Measurements from ENCODE around the gene STUM. TPM values are rescaled to one million over a fixed set of nuclear protein-coding genes. Genes with fewer than 3 reads are reported as not detected.

STUM gene
- total RNA-seq, 1 experiment from 2014 or later = not detected

DNA sequence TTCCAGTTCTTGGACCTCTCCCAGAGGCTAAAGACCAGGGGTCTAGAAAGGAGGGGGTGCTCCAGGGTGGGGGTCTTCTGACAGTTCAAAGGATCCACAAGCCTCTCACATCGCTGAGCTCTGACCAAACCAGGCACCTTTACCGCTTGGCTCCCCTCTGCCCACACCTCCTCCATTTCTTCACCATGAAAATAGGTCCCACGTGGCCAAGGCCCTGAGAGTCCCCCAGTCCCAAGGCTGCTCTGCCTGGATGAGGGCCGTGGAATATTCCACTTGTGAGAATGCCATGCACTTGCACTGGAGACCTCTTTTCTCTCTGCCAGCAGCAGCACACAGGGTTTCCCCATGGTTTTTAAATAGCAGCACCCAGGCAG, 103.2 kb downstream of the STUM start:
- no peaks in the 10 kb centered on the region for H3K36me3 Mint-ChIP-seq (ENCODE audit: insufficient read depth, unreplicated experiment)
- H3K27me3 Mint-ChIP-seq (ENCODE audit: unreplicated experiment) = no peaks in the 10 kb centered on the region
- TF ChIP-seq, protein P1, sequence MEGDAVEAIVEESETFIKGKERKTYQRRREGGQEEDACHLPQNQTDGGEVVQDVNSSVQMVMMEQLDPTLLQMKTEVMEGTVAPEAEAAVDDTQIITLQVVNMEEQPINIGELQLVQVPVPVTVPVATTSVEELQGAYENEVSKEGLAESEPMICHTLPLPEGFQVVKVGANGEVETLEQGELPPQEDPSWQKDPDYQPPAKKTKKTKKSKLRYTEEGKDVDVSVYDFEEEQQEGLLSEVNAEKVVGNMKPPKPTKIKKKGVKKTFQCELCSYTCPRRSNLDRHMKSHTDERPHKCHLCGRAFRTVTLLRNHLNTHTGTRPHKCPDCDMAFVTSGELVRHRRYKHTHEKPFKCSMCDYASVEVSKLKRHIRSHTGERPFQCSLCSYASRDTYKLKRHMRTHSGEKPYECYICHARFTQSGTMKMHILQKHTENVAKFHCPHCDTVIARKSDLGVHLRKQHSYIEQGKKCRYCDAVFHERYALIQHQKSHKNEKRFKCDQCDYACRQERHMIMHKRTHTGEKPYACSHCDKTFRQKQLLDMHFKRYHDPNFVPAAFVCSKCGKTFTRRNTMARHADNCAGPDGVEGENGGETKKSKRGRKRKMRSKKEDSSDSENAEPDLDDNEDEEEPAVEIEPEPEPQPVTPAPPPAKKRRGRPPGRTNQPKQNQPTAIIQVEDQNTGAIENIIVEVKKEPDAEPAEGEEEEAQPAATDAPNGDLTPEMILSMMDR (IDR thresholded peaks at IDR 0.05; ENCODE audit: unreplicated experiment) = no peak
- DNase-seq = no peak
- H3K4me1 Mint-ChIP-seq (ENCODE audit: low read depth, unreplicated experiment) = no peaks in the 10 kb centered on the region
- no TSS peak for BruUV-seq (replicated peaks)
- intact Hi-C loops (cut with micrococcal nuclease; ENCODE audit: unreplicated experiment) = no loop called here
- CTCF ChIA-PET = no interaction called here
- no peak overlapping the region for H3K4me3 Mint-ChIP-seq (ENCODE audit: low read depth, unreplicated experiment)
- H3K27ac Mint-ChIP-seq (ENCODE audit: unreplicated experiment) = no peak overlapping the region
- H3K9me3 Mint-ChIP-seq (ENCODE audit: low read depth, unreplicated experiment) = no peaks in the 10 kb centered on the region

DNA sequence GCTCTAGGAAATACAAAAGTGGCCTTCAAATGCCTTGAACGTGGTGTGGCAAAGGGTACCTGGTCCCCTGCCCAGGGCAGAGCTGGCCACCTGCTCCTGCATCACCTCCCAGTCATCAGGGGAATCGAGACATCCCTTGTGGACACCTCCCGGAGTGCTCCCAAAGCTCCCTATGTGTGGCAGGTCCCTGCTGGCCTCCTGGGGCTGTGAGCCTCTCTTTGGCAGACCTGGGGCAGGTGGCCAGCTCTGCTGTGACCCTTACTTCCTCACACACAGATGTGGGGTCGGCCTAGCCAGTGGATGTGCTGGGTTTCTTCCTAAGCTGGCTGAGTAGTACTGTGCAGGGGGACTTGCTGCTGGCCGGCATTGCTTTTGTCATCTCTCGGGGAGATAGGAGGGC, 104.0 kb downstream of the STUM start:
- H3K36me3 Mint-ChIP-seq (ENCODE audit: insufficient read depth, unreplicated experiment) = no peaks in the 10 kb centered on the region
- no peak for DNase-seq
- no peak overlapping the region for H3K27ac Mint-ChIP-seq (ENCODE audit: unreplicated experiment)
- no TSS peak for BruUV-seq (replicated peaks)
- no peak overlapping the region for H3K4me3 Mint-ChIP-seq (ENCODE audit: low read depth, unreplicated experiment)
- no peaks in the 10 kb centered on the region for H3K4me1 Mint-ChIP-seq (ENCODE audit: low read depth, unreplicated experiment)
- TF ChIP-seq, protein P1 (IDR thresholded peaks at IDR 0.05; ENCODE audit: unreplicated experiment) = no peak
- H3K9me3 Mint-ChIP-seq (ENCODE audit: low read depth, unreplicated experiment) = no peaks in the 10 kb centered on the region
- intact Hi-C loops (cut with micrococcal nuclease; ENCODE audit: unreplicated experiment) = no loop called here
- no peaks in the 10 kb centered on the region for H3K27me3 Mint-ChIP-seq (ENCODE audit: unreplicated experiment)
- CTCF ChIA-PET = no interaction called here

DNA sequence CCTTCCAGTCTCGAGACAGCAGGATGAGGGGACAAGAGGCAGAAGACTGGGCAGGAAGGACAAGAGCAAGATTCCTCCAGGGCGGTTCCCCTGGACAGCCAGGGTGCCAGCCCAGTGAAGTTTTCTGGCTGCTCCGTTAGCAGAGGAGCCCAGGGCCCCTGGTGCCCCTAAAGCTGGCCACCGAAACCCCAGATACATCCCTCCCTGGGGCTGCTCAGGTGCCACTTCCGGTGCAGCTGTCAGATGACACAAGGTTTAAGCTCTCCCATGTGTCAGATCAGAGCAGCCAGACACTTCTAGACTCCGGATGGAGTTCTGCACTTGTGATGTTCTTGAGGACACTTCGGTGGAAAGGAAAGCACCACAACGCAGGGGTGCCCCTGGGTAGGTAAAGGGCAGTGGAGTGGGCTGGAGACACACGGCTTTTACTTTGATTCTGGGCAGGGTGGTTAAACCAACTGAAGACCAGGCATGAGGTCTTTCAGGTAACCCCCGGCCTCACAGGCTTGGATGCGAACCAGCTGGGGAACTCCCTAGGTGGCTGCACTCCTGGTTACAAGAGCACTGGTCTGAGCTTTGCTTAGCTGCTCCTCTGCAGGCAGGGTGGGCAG, 104.9 kb downstream of the STUM start:
- TF ChIP-seq, protein P1 (IDR thresholded peaks at IDR 0.05; ENCODE audit: unreplicated experiment) = no peak
- intact Hi-C loops (cut with micrococcal nuclease; ENCODE audit: unreplicated experiment) = no loop called here
- no peaks in the 10 kb centered on the region for H3K27me3 Mint-ChIP-seq (ENCODE audit: unreplicated experiment)
- H3K9me3 Mint-ChIP-seq (ENCODE audit: low read depth, unreplicated experiment) = no peaks in the 10 kb centered on the region
- CTCF ChIA-PET = no interaction called here
- DNase-seq = no peak
- H3K4me3 Mint-ChIP-seq (ENCODE audit: low read depth, unreplicated experiment) = no peak overlapping the region
- BruUV-seq (replicated peaks) = no TSS peak
- no peaks in the 10 kb centered on the region for H3K4me1 Mint-ChIP-seq (ENCODE audit: low read depth, unreplicated experiment)
- no peaks in the 10 kb centered on the region for H3K36me3 Mint-ChIP-seq (ENCODE audit: insufficient read depth, unreplicated experiment)
- no peak overlapping the region for H3K27ac Mint-ChIP-seq (ENCODE audit: unreplicated experiment)

DNA sequence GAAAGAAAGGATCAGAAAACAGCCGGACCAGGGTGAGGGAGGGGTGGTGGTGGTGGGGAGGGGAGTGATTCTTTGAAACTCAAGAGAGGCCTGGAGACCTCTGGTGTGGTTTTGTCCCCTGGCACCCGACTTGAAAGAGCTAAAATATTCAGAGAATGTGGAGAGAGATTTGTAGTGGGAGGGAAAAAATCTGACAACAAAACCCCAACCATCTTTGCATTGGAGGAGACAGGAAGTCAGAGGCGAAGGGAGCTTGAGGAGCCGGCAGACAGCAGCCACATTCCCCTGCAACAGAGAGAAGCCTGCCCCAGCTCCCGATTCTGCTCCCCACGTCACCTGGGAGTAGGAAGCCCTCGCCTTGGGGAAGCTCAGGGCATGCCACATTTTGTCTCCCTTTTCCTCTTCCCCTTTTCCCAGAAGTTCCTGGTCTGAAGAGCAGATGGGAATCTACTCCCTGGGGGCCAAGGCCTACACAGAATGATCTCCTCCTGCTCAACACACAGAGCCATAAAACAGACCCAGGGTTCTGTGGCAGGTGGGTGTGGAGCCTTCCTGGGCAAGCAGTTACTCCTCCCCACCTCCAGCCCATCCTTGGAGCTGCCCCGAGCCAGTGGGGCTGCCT, 105.6 kb downstream of the STUM start:
- Mint-ChIP-seq H3K4me1 (ENCODE audit: low read depth, unreplicated experiment) (no peaks in the 10 kb centered on the region), H3K27ac (ENCODE audit: unreplicated experiment) (no peak overlapping the region), H3K36me3 (ENCODE audit: insufficient read depth, unreplicated experiment) (no peaks in the 10 kb centered on the region), H3K9me3 (ENCODE audit: low read depth, unreplicated experiment) (no peaks in the 10 kb centered on the region), H3K4me3 (ENCODE audit: low read depth, unreplicated experiment) (no peak overlapping the region), H3K27me3 (ENCODE audit: unreplicated experiment) (no peaks in the 10 kb centered on the region)
- TF ChIP-seq, protein P1 (IDR thresholded peaks at IDR 0.05; ENCODE audit: unreplicated experiment) = no peak
- intact Hi-C loops (cut with micrococcal nuclease; ENCODE audit: unreplicated experiment) = no loop called here
- no TSS peak for BruUV-seq (replicated peaks)
- CTCF ChIA-PET = no interaction called here
- DNase-seq = no peak

Data from Calu3 (cell line).